H1 (cell line): ENCODE measurements around the gene RNF212. TPM values are rescaled to one million over a fixed set of nuclear protein-coding genes. Genes with fewer than 3 reads are reported as not detected.

Experiments used
- CREB1 ChIP-seq: IDR thresholded peaks from 2 replicates; pipeline ENCODE4 v1.6.1; 2012; ENCODE audit warnings: inconsistent platforms
- EP300 ChIP-seq, 2 experiments: IDR thresholded peaks; 1 replicate in 1 of 2; 2 replicates in 1 of 2; pipeline ENCODE4 v1.6.1; 2011 to 2012; ENCODE audit warnings: low read depth in 2 of 2, low read length in 2 of 2, mild to moderate bottlenecking in 2 of 2, borderline replicate concordance in 1 of 2, inconsistent platforms in 1 of 2, moderate library complexity in 1 of 2
- NRF1 ChIP-seq: IDR thresholded peaks from 2 replicates; pipeline ENCODE4 v1.6.1; 2011; ENCODE audit warnings: mild to moderate bottlenecking, low read depth, low read length, improper control_type of control experiment
- SAP30 ChIP-seq: fragments of 300-600 bp; sonication (generic); IDR thresholded peaks from 2 replicates; pipeline ENCODE4 v1.7.1; 2012; ENCODE audit warnings: low read length, moderate library complexity, mild to moderate bottlenecking, inconsistent platforms; ENCODE audit not compliant: insufficient read depth, insufficient replicate concordance
- YY1 ChIP-seq: IDR thresholded peaks from 2 replicates; pipeline ENCODE4 v1.6.1; 2011; ENCODE audit warnings: low read depth, mild to moderate bottlenecking, low read length
- polyA plus RNA-seq, 7 experiments: library from polyadenylated mRNA; depleted of rRNA in 3 of 7; stranded (reverse) in 5 of 7; unstranded in 2 of 7; fragments of >200 nt in 5 of 7; fragments of 200-250 nt in 2 of 7; gene quantifications; 1 replicate in 5 of 7; 2 replicates in 1 of 7; 4 replicates in 1 of 7; pipeline versions ENCODE4 v1.2.1 to v1.2.3, GENCODE V29; 2011 to 2013; ENCODE audit warnings: missing spikeins in 2 of 7, mixed read lengths in 2 of 7
- total RNA-seq: library from RNA; stranded (reverse); fragmentation: NEBNext Ultra II Directional; extraction: Animal tissue kit (Norgen Biotek cat#: 25700); gene quantifications from 2 replicates; pipeline ENCODE4 v1.2.1, GENCODE V29; 2021
- TF ChIP-seq, protein P1 (sequence below): fragments of 300-600 bp; sonication (generic); IDR thresholded peaks from 2 replicates; pipeline ENCODE4 v1.7.1; 2012; ENCODE audit warnings: low read length, moderate library complexity, mild to moderate bottlenecking, inconsistent platforms; ENCODE audit not compliant: insufficient replicate concordance

Gene RNF212
- total and polyA plus RNA-seq, 2 of the 8 experiments (the other 6 are each of a cell fraction or from before 2014, with no cell fraction given): 3.4 to 5.4 TPM

DNA sequence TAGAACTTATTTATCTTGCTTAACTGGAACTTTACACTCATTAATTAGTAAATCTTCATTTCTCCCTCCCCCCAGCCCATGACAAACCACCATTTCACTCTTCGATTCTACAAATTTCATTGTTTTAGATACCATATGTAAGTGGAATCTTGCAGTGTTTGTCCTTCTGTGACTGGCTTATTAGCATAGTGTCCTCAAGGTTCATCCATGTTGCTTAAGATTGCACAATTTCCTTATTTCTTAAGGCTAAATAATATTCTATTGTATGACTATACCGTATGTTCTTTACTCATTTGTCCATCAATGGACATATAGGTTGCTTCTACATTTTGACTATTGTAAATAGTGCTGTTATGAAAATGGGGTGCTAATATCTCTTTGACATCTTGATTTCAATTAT, 24.5 kb upstream of the RNF212 start (continued):
- TF ChIP-seq, protein P1, sequence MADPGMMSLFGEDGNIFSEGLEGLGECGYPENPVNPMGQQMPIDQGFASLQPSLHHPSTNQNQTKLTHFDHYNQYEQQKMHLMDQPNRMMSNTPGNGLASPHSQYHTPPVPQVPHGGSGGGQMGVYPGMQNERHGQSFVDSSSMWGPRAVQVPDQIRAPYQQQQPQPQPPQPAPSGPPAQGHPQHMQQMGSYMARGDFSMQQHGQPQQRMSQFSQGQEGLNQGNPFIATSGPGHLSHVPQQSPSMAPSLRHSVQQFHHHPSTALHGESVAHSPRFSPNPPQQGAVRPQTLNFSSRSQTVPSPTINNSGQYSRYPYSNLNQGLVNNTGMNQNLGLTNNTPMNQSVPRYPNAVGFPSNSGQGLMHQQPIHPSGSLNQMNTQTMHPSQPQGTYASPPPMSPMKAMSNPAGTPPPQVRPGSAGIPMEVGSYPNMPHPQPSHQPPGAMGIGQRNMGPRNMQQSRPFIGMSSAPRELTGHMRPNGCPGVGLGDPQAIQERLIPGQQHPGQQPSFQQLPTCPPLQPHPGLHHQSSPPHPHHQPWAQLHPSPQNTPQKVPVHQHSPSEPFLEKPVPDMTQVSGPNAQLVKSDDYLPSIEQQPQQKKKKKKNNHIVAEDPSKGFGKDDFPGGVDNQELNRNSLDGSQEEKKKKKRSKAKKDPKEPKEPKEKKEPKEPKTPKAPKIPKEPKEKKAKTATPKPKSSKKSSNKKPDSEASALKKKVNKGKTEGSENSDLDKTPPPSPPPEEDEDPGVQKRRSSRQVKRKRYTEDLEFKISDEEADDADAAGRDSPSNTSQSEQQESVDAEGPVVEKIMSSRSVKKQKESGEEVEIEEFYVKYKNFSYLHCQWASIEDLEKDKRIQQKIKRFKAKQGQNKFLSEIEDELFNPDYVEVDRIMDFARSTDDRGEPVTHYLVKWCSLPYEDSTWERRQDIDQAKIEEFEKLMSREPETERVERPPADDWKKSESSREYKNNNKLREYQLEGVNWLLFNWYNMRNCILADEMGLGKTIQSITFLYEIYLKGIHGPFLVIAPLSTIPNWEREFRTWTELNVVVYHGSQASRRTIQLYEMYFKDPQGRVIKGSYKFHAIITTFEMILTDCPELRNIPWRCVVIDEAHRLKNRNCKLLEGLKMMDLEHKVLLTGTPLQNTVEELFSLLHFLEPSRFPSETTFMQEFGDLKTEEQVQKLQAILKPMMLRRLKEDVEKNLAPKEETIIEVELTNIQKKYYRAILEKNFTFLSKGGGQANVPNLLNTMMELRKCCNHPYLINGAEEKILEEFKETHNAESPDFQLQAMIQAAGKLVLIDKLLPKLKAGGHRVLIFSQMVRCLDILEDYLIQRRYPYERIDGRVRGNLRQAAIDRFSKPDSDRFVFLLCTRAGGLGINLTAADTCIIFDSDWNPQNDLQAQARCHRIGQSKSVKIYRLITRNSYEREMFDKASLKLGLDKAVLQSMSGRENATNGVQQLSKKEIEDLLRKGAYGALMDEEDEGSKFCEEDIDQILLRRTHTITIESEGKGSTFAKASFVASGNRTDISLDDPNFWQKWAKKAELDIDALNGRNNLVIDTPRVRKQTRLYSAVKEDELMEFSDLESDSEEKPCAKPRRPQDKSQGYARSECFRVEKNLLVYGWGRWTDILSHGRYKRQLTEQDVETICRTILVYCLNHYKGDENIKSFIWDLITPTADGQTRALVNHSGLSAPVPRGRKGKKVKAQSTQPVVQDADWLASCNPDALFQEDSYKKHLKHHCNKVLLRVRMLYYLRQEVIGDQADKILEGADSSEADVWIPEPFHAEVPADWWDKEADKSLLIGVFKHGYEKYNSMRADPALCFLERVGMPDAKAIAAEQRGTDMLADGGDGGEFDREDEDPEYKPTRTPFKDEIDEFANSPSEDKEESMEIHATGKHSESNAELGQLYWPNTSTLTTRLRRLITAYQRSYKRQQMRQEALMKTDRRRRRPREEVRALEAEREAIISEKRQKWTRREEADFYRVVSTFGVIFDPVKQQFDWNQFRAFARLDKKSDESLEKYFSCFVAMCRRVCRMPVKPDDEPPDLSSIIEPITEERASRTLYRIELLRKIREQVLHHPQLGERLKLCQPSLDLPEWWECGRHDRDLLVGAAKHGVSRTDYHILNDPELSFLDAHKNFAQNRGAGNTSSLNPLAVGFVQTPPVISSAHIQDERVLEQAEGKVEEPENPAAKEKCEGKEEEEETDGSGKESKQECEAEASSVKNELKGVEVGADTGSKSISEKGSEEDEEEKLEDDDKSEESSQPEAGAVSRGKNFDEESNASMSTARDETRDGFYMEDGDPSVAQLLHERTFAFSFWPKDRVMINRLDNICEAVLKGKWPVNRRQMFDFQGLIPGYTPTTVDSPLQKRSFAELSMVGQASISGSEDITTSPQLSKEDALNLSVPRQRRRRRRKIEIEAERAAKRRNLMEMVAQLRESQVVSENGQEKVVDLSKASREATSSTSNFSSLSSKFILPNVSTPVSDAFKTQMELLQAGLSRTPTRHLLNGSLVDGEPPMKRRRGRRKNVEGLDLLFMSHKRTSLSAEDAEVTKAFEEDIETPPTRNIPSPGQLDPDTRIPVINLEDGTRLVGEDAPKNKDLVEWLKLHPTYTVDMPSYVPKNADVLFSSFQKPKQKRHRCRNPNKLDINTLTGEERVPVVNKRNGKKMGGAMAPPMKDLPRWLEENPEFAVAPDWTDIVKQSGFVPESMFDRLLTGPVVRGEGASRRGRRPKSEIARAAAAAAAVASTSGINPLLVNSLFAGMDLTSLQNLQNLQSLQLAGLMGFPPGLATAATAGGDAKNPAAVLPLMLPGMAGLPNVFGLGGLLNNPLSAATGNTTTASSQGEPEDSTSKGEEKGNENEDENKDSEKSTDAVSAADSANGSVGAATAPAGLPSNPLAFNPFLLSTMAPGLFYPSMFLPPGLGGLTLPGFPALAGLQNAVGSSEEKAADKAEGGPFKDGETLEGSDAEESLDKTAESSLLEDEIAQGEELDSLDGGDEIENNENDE: no peak
- no peak for TF ChIP-seq SAP30
- TF ChIP-seq CREB1: no peak
- TF ChIP-seq NRF1: no peak
- TF ChIP-seq YY1: no peak
- no peak for TF ChIP-seq EP300 (IDR thresholded peaks at IDR 0.05; ENCODE audit: borderline replicate concordance in 1 of 2, low read depth in 2 of 2, low read length in 2 of 2)
- TF ChIP-seq, all 59 proteins: peak for 0
